Neural progenitor cell (in vitro differentiated cells): ENCODE measurements around the gene MMP12.

ENCODE experiments used
- CTCF ChIP-seq: fragments of 200-600 bp; sonication (generic); IDR thresholded peaks from 2 replicates; pipeline ENCODE4 v1.5.1; 2017; ENCODE audit warnings: antibody characterized with exemption, mild to moderate bottlenecking
- EZH2 ChIP-seq: fragments of 200-600 bp; sonication (generic); IDR thresholded peaks from 2 replicates; pipeline ENCODE4 v1.6.1; 2017; ENCODE audit warnings: antibody characterized with exemption, mild to moderate bottlenecking, moderate library complexity
- EZH2phosphoT487 ChIP-seq: fragments of 200-600 bp; sonication (generic); IDR thresholded peaks from 2 replicates; pipeline ENCODE4 v1.6.1; 2017; ENCODE audit warnings: antibody characterized with exemption

GRCh38 chr11:102853956-102854355 is 20.8 kb downstream of the MMP12 start:
- TF ChIP-seq EZH2, result no peak
- TF ChIP-seq CTCF, result no peak
- no peak for TF ChIP-seq EZH2phosphoT487
